Measurements from ENCODE around the gene NR2C1.

NR2C1 gene

GRCh38 chr12:95016120-95016519, 57.3 kb downstream of the NR2C1 start:
- in situ Hi-C loops (cut with MboI; ENCODE audit: low sequenced_read_pairs, unreplicated experiment): no loop called here
- DNase-seq (ENCODE audit: low spot score): no peak
- no peak for TF ChIP-seq CTCF (IDR thresholded peaks at IDR 0.05; ENCODE audit: borderline replicate concordance, control extremely low read depth, extremely low read depth, insufficient read depth, missing control alignments)

- in situ Hi-C loops (cut with MboI; ENCODE audit: low sequenced_read_pairs, unreplicated experiment): no loop called here
- TF ChIP-seq CTCF (IDR thresholded peaks at IDR 0.05; ENCODE audit: borderline replicate concordance, control extremely low read depth, extremely low read depth, insufficient read depth, missing control alignments): no peak
- no peak for DNase-seq (ENCODE audit: low spot score)
These were observed 58.9 kb downstream of the NR2C1 start for GRCh38 chr12:95014554-95014953.

DNA sequence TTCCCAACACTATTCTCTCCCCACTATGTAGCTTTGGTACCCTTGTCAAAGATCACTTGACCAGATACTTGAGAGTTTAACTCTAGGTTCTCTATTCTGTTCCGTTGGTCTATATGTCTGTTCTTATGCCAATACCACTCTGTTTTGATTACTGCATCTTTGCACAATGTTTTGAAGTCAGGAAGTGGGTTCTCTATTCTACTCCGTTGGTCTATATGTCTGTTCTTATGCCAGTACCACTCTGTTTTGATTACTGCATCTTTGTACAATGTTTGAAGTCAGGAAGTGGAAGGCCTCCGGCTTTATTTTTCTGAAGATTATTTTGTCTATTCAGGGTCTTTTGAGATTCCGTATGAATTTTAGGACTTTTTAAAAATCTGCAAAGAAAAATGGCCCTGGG, 67.2 kb downstream of the NR2C1 start:
- in situ Hi-C loops (cut with MboI; ENCODE audit: low sequenced_read_pairs, unreplicated experiment): no loop called here
- DNase-seq (ENCODE audit: low spot score): no peak
- no peak for TF ChIP-seq CTCF (IDR thresholded peaks at IDR 0.05; ENCODE audit: borderline replicate concordance, control extremely low read depth, extremely low read depth, insufficient read depth, missing control alignments)

- in situ Hi-C loops (cut with MboI; ENCODE audit: low sequenced_read_pairs, unreplicated experiment): no loop called here
- no peak for TF ChIP-seq CTCF (IDR thresholded peaks at IDR 0.05; ENCODE audit: borderline replicate concordance, control extremely low read depth, extremely low read depth, insufficient read depth, missing control alignments)
- no peak for DNase-seq (ENCODE audit: low spot score)
These were observed 68.8 kb downstream of the NR2C1 start for GRCh38 chr12:95004610-95005009.

- in situ Hi-C loops (cut with MboI; ENCODE audit: low sequenced_read_pairs, unreplicated experiment): no loop called here
- TF ChIP-seq CTCF (IDR thresholded peaks at IDR 0.05; ENCODE audit: borderline replicate concordance, control extremely low read depth, extremely low read depth, insufficient read depth, missing control alignments): no peak
- no peak for DNase-seq (ENCODE audit: low spot score)
These were observed 69.5 kb downstream of the NR2C1 start for GRCh38 chr12:95003921-95004272.

DNA sequence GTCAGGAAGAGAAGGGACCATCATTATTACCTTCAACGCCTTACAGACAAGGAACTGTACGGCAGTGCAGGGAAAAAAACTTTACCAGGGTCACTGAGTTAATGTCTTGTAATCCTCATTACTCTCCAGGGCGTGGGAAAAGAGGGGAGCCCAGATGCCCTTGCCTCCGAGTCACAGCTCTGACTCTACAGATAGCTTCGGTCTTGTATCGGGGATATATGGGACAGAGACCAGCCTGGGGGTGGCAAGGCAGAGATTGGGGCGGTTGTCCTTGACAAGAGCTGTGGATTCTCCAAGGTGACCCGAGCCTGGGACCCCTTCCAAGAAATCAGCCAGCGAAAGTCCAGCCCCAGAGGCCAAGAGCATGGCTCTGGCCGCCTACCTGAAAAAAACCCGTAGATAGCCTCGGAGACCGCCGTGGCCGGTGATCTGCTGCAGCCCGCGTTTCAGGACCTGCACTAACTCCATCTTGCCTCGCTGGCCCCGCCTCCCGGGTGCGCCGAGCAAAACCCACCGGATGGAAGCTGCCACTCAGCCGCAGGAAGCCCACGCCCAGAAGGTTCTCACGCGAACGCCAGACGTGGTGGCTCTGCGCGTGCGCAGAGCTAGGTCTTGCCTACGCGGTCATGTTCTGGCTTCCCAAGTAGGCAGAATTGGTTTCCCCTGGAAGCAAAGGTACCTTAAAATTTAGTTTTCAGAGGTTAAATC, 70.1 kb downstream of the NR2C1 start, which contains the start of gene NDUFA12:
NDUFA12 (minus strand) TSS at position 485 of the 708 bp plus-strand sequence; CDS start at position 468, 17 bp downstream.
- in situ Hi-C loops (cut with MboI; ENCODE audit: low sequenced_read_pairs, unreplicated experiment): no loop called here
- DNase-seq (ENCODE audit: low spot score): peak; percentile 93
- no peak for TF ChIP-seq CTCF (IDR thresholded peaks at IDR 0.05; ENCODE audit: borderline replicate concordance, control extremely low read depth, extremely low read depth, insufficient read depth, missing control alignments)
